GM04503 (cell line): ENCODE data around the gene NEU3.
"Not testable (repeated sequence)": the region's sequence is repeated elsewhere in the genome, so short reads cannot be mapped to it uniquely, and the experiment has no call there.

Source experiments
- DNase-seq: peaks from one replicate; pipeline ENCODE4 v3.0.0-alpha.2; 2012; ENCODE audit warnings: low read depth

Gene NEU3

DNA sequence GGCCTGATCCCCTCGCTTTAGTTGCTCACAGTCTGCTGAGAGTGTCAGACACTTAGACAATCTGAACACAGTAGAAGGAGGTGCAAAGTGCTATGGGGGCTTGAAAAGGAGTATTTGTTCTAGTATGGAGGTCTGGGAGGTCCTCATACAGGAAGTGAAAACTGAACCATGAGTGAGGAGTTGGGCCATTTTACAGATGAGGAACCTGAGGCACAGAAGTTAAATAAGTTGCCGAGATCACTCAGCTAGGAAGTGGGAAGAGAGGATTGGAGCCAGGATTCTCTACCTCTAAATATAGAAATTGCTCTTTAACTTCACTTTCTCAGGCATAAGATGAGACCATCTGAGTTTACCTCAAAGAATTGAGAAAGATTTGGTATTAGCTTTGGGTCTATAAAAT is 4.0 kb upstream of the NEU3 start:
- DNase-seq: no peak

DNA sequence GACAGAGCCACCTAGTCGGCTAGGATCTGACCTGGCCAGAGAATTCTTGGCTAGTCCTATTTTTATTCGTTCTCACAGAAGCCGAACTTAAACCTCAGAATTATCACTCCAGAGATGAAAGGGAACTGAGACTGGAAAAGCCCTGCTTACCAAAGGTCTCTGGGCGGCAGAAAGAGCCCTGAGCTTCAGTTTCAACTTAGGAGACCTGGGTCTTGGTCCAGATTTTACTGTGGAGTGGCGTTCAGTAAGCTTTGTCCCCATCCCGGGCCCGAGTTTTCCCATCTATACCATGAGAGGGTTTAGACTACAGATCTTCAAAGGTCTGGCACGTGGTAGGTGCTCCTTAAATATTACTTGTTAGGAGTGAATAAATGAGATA is 516 bp downstream of the NEU3 start:
- no peak for DNase-seq

DNA sequence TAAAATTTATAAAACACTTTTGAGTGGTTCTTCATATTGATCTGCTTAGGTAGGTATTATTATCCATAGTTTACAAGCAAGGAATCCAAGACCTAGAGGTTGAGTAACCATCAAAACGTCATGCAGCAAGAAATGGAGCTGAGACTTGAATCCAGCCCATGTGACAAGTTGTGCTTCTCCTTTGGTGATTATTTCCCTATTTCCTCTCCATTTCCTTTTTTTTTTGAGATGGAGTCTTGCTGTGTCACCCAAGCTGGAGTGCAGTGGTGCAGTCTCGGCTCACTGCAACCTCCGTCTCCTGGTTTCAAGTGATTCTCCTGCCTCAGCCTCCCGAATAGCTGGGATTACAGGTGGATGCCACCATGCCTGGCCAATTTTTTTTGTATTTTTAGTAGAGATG is 1.4 kb downstream of the NEU3 start:
- not testable (repeated sequence) for DNase-seq

DNA sequence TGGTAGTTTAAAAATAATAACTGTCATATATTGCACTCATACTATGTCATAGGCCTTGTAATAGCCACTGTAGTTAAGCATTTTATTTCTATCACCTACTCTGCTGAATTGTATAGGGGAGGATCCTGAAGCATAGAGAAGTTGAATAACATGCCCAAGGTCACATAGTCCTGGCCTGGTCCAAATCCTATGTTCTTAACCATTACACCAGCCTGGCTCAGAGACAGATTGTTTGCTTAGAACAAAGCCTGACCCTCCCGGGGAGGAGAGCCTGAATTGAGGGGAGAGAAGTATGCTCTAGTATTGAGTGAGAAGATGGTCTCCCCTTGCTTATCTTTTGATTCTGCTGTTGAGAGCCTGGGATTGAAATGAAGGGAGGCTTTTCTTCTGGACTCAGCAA is 2.2 kb downstream of the NEU3 start:
- DNase-seq: no peak

DNA sequence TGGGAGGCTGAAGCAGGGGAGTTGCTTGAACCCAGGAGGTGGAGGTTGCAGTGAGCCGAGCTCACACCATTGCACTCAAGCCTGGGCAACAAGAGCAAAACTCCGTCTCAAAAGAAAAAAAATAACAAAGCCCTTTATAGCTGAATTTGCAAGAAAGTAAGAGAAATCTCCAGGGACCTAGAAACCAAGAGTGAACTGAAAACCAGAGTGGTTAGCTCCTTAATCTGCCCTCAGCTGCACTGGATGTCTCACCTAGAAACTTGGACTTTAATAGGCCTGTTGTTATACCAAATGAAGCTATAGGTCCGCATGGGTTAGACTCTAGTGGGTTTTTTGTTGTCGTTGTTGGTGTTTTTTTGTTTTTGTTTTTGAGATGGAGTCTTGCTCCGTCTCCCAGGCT is 4.1 kb downstream of the NEU3 start:
- no peak for DNase-seq

DNA sequence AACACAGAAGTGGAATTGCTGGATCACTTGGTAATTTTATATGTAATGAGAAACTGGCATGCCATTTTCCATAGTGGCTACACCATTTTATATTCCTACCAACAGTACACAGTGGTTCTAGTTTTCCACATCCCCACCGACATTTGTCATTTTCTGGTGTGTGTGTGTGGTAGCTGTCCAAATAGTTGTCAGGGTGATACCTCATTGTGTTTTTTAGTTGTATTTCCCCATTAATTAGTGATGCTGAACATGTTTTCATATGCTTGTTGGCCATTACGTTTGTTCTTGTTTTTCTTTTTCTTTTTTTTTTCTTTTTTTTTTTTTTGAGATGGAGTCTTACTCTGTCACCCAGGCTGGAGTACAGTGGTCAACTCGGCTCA is 12.2 kb downstream of the NEU3 start:
- no peak for DNase-seq

DNA sequence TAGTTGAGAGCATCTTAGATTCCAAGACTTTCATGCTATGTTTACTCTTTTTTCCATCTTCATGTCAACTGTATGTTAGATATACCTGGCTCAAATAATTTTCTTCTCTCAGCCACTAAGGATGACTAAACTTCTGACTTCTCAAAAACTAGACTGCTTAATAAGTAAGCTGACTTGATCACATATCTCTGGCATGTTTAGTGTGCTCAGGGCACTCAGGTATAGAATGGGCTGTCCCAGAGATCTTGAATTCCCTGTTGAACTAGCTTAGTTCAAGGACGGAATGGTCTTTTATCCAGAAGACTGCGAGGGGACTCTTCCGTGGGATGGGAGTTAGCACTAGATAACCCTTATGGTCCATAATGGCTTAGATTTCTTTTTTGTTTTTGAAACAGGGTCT is 13.0 kb downstream of the NEU3 start:
- DNase-seq: no peak

DNA sequence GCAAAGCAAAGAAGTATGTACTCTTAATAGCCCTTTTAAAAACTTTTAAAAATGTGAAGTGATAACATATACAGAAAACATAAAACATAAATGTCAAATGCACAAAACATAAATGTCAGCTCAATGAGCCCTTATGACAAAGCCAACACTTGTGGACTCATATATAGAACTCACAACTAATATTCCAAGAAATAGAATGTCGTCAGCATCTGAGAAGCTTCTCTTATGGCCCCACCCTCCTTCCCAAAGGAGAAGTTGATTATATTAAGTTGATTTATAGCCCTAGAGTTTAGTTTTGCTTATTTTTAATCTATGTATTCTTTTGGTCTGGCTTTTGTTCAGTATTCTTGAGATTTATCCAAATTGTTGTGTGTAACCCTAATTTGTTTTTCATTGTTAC is 13.8 kb downstream of the NEU3 start:
- no peak for DNase-seq

DNA sequence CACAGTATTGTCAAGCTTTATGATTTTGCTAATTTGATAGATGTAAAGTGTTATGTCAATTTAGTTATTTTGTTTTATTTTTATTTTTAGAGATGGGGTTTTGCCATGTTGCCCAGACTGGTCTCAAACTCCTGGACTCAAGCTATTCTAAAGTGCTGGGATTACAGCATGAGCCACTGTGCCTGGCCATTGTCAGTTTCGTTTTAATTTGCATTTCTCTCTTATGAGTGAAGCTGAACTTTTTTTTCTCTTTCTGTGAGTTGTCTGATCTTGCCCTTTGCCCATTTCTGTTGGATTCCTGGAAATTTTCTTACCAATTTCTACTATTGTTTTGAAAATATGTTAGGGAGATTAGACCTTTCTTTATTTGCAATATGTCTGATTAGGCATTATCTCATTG is 15.5 kb downstream of the NEU3 start:
- DNase-seq: no peak

DNA sequence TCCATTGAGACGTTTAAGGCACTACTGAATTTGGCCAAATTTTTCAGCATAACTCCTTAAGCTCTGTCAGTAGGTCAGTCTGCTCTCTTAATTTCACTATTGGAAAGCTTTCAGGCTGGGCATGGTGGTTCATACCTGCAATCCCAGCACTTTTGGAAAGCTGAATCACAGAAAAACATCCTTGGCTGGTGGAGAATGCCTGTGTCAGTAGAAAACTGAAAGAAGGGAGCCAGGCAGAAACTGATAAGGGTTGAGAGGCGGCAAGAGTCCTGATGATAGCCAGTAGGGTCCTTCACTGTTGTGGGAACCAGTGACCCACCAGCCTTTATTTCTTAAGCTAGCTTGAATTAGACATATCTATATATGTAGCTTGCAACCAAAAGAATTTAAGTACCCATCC is 22.6 kb downstream of the NEU3 start:
- no peak for DNase-seq

DNA sequence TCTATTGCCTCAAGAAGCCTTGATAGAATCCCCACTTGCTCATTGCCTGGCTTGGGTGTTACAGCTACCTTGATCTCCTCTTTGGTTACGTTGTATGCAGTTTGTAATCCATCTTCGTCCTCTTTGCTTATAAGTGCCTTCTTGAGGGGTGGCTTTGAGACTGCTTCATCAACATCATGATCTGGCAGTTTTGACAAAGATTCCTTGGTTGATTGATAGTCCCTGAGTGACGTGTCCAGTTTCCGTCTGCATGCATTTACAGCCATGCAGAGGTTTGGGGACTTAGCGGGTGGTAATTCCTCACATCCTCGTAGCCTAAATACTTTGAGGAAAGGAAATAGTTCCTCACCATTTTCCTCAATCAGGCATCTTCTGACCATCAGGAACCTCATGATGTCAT is 23.1 kb downstream of the NEU3 start:
- no peak for DNase-seq

DNA sequence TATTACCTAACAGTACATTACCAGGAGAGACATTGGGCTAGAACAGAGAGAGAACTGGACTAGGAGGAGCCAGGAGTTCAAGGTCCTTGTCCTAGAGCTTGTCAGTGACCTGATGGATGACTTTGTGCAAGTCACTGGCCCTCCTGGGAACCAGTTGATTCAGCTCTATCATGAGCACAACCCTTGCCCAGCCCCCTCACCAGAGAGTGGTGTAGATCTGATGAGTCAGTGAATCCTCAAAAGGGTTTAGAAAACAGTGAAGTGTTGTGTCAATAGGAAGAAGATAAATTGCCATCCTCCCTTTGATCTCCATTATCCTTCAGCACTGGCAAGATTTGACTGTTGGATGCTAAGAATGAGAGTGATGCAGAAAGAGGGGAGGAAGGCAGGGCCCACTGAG is 24.3 kb downstream of the NEU3 start:
- DNase-seq: no peak

DNA sequence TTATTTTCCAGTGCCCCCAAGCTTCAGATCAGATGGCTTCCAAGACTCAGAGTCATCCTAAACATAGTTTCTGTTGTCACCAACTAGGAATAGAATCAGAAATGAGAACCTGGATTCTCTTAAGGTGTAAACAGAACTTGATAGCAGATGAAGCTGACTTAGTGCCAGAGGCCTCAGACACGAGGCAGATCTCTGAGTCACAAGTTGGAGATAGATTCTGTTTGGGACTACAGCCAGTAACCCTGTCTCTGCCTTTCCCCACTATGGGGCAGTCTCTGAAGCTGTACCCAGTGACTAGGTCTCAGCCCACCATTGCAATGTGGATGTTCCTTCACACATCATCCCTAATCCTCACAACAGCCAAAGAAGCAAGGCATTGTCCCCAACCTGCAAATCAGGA is 25.4 kb downstream of the NEU3 start:
- DNase-seq: peak; percentile 30

DNA sequence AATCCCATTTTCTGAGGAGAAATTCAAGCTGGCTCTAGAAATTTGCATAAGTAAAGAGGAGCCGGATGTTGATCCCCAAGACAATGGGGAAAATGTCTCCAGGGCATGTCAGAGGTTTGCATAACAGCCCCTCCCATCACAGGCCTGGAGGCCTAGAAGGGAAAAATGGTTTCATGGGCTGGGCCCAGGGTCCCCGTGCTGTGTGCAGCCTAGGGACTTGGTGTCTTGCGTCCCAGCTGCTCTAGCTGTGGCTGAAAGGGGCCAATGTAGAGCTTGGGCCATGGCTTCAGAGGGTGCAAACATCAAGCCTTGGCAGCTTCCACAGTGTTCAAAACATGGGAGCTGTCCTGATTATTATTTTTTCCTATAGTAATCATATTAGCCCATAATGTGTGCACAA is 30.5 kb downstream of the NEU3 start:
- DNase-seq: not testable (repeated sequence)

DNA sequence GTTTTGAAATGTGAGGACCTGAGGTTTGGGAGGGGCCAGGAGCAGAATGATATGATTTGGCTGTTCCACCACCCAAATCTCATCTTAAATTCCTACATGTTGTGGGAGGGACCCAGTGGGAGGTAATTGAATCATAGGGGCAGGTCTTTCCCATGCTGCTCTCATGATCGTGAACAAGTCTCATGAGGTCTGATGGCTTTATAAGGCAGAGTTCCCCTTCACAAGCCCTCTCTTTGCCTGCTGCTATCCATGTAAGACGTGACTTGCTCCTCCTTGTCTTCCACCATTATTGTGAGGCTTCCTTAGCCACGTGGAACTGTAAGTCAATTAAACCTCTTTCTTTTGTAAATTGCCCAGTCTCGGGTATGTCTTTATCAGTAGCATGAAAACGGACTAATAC is 31.6 kb downstream of the NEU3 start:
- not testable (repeated sequence) for DNase-seq

DNA sequence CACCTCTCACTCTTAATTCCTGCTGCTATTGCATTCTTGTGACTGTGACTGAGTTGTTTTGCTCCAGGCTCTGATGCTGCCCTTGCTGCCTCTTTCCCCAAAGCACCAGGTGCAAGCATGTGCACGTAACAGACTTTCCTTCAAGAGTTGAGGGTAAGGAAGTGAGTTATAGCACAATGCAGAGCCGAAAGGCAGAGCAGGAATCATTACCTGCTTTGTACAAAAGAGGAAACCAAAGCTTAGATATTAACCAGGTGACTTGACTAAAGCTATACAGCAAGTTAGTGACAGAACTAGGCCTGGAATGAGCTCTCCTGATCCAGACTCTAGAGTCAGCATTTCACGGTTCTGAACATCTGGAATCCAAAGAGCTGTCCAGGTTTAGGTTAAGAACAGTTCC is 33.6 kb downstream of the NEU3 start:
- no peak for DNase-seq

DNA sequence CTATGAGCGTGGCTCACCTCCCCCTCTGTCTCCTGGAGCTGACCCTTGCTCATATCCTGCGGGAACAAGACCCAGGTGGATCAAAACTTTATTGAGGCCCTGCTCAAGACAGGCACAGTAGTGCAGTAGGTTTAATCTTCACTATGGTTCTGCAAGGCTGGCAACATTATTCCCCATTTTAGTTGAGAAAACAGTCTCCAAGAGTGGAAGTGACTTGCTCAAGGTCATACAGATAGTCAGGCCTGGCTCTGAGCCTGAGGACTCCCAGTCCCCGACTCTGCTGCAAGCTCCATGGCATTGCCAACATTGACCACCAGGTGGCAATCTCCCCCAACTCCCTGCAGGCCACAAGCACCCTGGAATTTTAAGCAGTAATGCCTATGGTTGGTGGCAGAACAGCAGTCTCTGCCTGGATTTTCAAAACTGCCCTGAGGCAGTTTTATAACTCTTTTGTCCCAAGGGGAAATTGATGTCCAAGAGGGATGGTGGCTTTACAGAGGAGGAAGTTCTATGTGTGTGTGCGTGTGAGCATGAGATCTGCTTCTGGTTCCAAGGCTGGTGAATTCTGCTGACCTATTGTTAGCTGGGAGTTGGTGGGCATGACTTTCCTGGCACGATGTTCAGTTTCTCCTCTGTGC is 34.1 kb downstream of the NEU3 start:
- peak; percentile 39 for DNase-seq

DNA sequence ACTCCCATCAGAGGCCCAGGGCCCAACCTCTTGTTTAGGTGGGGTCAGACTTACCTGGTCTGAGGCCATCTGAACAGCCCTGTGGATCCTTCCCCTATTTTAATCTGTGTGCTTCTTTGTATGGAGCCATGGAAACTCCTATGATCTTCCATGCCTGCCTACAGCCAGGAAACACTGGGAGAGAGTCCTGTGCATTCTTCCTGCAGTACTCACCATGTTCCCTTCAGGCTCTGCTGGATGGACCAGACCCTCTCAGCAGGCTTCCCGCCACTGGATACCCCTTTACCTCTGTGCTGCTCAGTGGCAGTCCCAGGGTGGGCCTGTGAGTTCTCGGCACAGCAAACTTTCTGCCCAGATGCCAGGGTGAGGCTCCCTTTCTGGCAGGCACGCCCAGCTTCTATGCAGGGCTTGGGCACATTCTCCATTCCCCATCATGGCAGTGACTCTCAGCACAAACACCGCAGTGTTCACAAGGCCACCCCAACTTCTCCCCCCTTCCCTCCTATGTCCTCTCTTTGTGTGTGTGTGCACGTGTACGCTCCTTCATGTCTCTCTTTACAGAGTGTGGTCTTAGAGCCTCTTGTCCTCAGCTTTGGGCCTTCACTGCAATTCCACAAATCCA is 34.8 kb downstream of the NEU3 start:
- DNase-seq: no peak

DNA sequence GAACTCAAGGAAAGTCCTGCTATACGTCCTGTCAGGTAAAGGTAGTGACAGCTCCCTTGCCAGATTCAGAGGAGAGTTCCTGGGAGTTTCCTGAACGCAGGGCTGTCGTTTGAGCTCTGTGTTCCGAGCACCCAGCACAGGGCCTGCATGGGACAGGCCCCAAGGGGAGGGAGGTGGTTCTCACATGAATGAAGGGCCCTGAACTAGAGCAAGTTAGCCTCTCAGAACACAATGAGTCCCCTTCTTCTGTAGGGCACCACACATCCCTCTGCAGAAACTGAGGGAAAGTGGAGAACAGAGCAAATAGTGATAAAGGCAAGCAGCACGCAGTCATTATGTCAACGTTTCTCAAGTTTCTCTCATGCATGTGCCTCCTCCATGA is 35.3 kb downstream of the NEU3 start:
- DNase-seq: no peak

DNA sequence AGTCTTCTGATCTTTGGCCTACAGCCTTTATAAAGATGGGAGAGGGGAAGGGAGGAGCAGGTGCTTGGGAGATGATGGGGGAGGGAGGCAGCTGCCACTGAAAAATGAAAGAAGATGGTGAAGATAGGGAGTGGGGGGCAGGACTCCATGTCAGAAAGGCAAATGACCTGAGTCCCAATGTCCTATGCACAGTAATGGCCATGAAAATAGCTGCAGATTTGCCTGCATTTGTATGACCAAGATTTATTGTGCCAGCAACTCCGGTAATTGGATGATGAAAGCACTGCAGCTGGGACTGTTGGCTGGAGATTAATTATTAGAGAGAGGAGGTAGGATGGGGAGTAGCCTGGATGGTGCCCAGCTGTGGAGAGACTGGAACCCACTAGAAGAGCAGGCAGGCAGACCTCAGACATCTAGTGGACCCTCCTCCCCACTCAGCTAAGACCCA is 36.1 kb downstream of the NEU3 start:
- DNase-seq: no peak

DNA sequence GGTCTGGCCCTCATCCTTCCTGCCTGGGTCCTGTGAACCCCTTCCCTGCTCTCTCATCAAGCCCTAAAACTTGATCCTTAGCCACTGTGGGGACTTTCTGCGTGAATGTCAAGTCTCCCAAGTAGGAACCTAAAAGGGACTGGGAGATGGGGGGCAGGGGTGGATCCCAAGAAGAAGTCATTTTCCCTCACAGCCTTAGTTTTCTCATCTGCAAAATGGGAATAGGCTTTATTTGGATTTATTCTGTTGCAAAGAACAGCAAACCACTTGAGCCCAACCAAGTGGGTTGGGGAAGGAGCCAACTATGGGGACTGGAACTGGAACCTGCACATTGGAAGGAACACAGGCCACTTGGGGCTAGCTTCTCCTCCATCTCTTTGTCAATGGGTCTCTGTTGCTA is 36.8 kb downstream of the NEU3 start:
- no peak for DNase-seq

DNA sequence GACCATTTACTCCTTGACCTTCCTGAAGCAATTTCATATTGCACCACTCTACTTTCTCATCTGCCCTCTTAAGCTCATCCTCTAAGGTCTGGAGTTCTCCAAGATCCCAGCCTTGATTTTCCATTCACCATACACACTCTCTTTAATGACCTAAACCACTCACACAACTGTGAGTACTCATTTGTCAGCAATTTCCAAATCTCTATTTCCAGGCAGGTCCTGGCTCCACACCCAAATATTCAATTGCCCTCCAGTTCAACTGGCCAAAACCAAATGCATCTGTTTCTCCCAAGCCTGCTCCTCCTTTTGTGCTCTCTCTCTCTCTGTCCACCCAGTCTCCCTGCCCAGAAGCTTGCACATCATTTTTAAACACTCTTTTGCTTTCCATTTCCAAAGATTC is 39.6 kb downstream of the NEU3 start:
- DNase-seq: no peak

DNA sequence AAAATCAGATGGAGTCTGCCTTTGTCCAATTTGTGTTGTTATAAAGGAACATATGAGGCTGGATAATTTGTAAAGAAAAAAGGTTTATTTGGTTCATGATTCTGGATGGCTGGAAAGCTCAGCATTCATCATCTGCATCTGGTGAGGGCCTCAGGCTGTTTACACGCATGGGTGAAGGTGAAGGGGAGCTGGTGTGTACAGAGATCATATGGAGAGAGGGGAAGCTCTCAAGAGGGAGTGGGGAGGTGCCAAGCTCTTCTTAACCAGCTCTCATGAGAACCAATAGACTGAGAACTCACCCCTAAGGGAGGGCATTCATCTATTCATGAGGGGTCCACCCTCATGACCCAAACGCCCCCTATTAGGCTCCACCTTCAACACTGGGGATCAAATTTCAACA is 40.0 kb downstream of the NEU3 start:
- no peak for DNase-seq

DNA sequence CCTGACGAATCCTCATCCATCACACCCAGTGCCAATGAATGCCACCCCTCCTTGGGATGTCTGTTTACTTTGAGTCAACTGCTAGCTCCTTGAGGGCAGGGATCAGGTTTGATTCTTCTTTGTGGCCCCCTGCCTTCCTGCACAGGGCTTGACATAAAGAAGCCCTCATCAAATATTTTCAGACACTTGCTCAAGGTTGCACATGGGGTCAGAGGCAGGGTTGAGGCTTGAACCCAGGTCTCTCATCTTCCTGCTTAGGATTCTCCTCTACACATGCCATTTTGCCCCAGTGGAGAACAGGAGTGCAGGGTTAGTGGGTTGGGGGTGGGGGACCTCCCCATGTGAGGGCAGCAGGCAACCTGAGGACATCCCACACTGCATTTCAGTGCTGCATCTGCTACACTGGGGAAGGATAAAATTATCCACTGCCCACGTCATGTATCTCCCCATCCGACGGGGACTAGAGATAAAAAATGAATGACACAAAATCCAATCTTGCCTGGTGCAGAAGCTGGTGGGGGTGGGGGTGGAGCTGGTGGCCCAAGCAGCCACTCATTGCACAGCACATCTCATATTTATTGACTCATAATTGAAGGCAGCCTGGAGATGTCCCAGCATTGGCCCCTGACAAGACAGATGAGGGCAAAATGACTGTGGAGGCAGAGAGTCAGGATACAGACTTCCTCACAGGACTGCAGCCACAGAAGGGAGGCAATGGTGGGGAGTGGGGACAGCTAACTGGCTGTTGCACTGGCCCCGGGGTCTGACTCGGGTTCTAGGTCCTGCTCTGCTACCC is 41.3 kb downstream of the NEU3 start:
- DNase-seq: no peak
